Dendritic cell treated with granulocyte-macrophage colony-stimulating factor and Interleukin-4, amounts not matched to agents 40 ng/mL and 50 ng/mL, for 4 days (primary cell): ENCODE measurements around the gene CGREF1.

Source experiments
- H3K27ac Mint-ChIP-seq: one replicate; pipeline ENCODE4 v1.8.0; 2022; ENCODE audit warnings: mild to moderate bottlenecking, mixed read lengths
- H3K27me3 Mint-ChIP-seq: one replicate; pipeline ENCODE4 v1.8.0; 2022; ENCODE audit warnings: mild to moderate bottlenecking, mixed read lengths
- H3K36me3 Mint-ChIP-seq: one replicate; pipeline ENCODE4 v1.8.0; 2022; ENCODE audit warnings: low read depth, mixed read lengths
- H3K4me1 Mint-ChIP-seq: one replicate; pipeline ENCODE4 v1.8.0; 2022; ENCODE audit warnings: low read depth, mixed read lengths
- H3K4me3 Mint-ChIP-seq: one replicate; pipeline ENCODE4 v1.8.0; 2022; ENCODE audit warnings: mild to moderate bottlenecking, moderate library complexity, mixed read lengths
- H3K9me3 Mint-ChIP-seq: one replicate; pipeline ENCODE4 v1.8.0; 2022; ENCODE audit warnings: mixed read lengths
- intact Hi-C: fragments of 100-400 bp; cut with micrococcal nuclease; formaldehyde crosslinking; loops from one replicate; pipeline ENCODE4 v1.15.0; 2022

The CGREF1 gene

DNA sequence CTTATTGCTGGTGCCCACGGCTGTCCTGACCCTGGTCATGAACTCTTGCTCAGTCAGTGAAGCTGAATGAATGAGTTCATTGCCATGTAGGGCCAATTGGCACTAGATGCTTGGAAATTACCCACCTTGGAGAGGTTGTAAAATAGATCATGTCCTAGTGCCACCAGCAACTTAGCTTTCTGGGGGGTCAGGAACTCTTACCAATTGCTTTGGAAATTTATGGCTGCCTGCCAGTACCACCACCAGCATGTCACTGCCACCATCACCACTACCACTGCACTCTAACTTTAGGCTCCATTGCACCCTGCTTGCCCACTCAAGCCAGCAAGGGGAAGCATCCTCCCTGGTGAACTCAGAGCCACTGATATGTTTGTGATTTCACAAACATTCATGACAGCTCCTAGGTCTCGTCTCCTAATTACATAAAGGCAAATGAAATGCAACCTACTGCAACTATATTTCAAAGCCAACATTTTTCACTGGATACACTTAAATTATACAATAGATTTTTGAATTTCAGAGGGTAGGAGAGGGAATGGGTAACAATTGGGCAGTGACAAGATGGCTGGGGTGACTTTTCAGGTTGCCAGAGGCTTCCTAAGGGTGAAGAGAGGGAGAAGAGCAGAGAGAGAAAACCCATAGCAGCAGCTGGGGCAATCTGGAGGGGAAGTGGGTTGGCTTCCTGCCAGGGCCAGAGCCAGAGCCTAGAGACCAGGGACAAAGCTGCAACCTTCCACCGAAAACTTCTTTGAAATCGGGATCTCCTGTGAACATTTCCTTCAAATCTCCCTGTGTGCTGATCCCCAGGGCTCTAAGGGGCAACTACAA is 44.0 kb downstream of the CGREF1 start:
- peaks cover 71% of the 10 kb centered on the region for H3K4me1 Mint-ChIP-seq
- peak overlapping the region; percentile 60 for H3K27ac Mint-ChIP-seq
- H3K9me3 Mint-ChIP-seq: no peaks in the 10 kb centered on the region
- no peak overlapping the region for H3K4me3 Mint-ChIP-seq
- intact Hi-C loops: loop anchor here (5.0 kb wide), 1 partner anchor 43 kb away; the partner anchor contains the start of gene TMEM214
- H3K27me3 Mint-ChIP-seq: peaks cover 9% of the 10 kb centered on the region
- H3K36me3 Mint-ChIP-seq: peaks cover 8% of the 10 kb centered on the region

DNA sequence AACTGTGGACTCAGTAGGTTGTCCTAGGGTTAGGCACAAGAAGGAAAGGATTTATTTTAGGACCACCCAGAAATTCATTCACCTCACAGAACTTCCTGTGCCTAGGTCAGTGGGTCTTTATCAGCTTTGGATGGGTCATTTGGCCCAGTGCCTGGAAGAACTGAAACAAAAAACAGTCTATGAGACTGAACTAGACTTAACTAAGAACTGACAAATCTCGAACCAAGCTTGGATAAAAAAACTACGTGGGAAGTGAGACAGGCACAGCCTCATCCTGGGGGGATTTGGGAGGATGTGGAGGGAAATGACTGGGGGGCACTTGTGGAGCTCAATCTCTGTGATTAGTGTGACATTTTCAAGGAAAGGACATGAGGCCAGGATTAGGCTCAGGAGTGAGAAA is 45.1 kb downstream of the CGREF1 start:
- intact Hi-C loops: loop anchor here (5.0 kb wide), 1 partner anchor 41 kb away; the partner anchor contains the start of gene TMEM214

DNA sequence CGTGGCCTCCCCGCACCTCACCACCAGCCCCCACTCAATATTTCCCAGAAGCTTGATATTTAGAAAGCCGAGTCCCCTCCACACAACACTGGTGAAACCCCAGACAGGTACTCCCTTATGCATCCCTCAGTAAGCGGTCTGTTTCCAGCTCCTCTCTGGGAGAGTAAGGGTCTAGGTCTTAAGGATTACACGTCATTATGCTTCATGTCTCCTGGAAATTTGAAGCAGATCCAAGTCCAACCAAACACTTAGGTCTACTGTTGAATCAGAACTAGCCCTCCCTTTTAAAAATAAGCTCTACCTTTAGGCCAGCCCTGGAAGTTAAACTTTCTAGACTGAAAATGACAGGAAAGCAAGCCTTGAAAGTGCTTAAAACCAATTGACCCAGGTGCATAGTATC is 46.0 kb downstream of the CGREF1 start:
- intact Hi-C loops: loop anchor here (5.0 kb wide), 1 partner anchor 41 kb away; the partner anchor contains the start of gene TMEM214

More for the DNA sequence above, 45.1 kb downstream of the CGREF1 start:
- no peak overlapping the region for H3K4me3 Mint-ChIP-seq
- no peaks in the 10 kb centered on the region for H3K9me3 Mint-ChIP-seq
- H3K27ac Mint-ChIP-seq: peak overlapping the region; percentile 55
- H3K4me1 Mint-ChIP-seq: peaks cover 79% of the 10 kb centered on the region
- peaks cover 20% of the 10 kb centered on the region for H3K36me3 Mint-ChIP-seq
- peaks cover 9% of the 10 kb centered on the region for H3K27me3 Mint-ChIP-seq

DNA sequence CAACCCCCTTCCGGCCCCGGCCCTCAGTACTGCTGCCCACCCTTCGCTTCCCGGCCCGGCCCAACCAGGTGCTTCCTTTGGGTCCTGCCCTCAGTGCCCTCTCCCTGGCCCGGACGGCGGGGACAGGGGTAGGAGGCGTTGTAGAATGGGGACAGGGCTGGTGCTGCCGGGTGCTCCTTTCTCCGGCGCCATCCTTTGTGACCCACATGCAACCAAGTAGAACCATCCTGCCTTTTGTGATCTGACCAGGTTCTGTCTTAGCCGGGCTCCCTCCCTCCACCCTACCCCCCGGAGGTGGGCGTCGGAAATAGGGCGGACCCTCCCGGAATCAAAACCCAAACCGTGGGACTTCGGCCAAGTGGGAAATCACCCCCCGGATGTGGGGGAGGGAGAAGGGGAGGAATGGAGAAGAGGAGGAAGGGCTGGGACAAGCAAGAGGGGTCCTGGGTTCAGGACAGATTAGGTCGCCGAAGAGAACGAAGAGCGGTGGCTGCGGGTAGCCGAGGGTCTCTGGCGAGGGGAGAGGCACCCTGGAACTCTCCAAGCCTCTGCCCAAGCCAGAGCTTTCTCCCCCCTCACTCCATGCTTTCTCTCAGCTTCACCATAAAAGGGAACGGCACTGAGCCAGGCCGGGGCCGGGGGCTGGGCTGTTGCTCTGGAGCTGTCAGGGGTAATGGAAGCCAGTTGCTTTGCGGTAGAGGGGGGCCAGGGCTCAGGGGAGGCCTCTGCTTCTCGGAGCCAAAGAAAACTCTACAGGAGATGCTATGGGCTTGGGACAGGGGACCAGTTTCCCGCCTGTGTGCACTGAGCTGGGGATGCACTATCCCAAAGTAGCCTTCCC is 46.7 kb downstream of the CGREF1 start:
- peak overlapping the region; percentile 86 for H3K27ac Mint-ChIP-seq
- no peaks in the 10 kb centered on the region for H3K9me3 Mint-ChIP-seq
- H3K4me3 Mint-ChIP-seq: peak overlapping the region; percentile 78
- intact Hi-C loops: loop anchor here (1.0 to 5.0 kb wide), 2 partner anchors 9 to 40 kb away; partner anchors contain the start of gene TMEM214
- peaks cover 4% of the 10 kb centered on the region for H3K27me3 Mint-ChIP-seq
- peaks cover 74% of the 10 kb centered on the region for H3K4me1 Mint-ChIP-seq
- H3K36me3 Mint-ChIP-seq: peaks cover 36% of the 10 kb centered on the region

More for the DNA sequence above, 46.0 kb downstream of the CGREF1 start:
- Mint-ChIP-seq H3K4me3 (no peak overlapping the region), H3K27ac (peak overlapping the region; percentile 86), H3K9me3 (no peaks in the 10 kb centered on the region), H3K27me3 (peaks cover 6% of the 10 kb centered on the region), H3K36me3 (peaks cover 28% of the 10 kb centered on the region), H3K4me1 (peaks cover 81% of the 10 kb centered on the region)

DNA sequence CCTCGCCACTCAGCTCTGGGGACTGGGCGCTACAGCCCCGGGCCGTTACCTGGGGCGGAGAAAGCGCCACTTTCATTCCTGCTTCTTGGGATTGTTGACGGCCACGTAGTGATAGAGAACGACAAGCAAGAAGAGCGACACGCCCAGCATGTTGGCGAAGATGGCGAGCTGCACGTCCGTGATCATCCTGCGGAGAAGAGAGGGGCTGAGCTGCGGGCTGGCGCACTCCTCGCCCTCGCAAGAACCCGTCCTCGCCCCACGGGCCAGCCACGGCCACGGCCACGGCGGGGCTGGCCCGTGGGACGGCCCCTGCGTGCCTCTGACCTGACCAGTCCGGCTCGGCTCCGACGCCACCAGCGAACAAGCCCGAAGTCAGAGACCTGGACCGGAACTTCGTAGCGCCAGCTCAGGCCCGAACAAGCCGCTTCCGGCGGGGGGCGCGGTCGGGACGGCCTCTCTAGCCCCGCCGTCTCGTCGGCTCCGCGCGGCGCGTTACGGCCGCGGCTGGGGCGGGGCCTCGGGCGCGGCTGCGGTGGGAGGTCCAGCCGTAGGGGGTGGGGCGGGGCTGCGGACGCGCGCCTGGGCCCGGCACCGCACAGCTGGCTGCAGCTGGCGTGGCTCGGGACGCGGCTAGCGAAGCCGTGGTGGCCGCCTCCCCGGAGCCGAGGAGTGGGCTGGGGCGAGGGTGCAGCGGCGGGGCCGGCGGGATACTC is 47.5 kb downstream of the CGREF1 start, which contains the start of gene OST4:
OST4 (minus strand) TSS at position 378 of the 713 bp plus-strand sequence.
- intact Hi-C loops: loop anchor here (1.0 to 5.0 kb wide), 2 partner anchors 10 to 39 kb away; partner anchors contain the start of gene TMEM214
- no peaks in the 10 kb centered on the region for H3K9me3 Mint-ChIP-seq
- peaks cover 43% of the 10 kb centered on the region for H3K36me3 Mint-ChIP-seq
- H3K27ac Mint-ChIP-seq: peak within 1 kb of the TSS; percentile 86
- no peaks in the 10 kb centered on the region for H3K27me3 Mint-ChIP-seq
- H3K4me1 Mint-ChIP-seq: peaks cover 70% of the 10 kb centered on the region
- peak within 1 kb of the TSS; percentile 91 for H3K4me3 Mint-ChIP-seq

DNA sequence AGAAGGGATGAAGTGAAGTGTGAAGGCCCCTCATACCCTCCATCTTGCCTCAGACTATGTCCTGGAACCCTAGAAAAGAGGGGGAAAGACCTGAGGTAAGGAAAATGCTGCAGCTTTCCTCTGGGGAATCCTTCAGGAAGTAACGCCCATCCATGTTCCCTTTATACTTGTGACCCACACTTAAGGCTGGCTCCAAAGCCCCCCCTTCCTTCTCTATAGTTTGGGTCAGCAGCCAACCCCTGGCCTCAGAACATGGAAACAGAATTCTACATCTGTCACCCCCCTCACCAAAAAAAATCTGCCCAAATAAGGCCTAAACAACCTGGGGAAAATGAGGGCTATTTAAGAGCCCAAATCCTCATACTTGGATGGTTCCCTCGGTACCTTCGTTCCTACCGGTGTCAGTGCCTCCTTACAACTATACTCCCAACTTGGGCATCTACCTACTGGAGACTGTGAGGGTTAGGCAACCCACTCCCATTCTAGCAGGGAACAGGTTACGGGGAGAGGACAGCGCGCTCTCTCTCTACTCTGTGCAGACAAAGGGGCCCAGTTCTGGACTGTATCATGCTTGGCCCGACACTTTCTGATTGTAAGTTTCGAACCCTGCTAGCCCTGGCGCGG is 48.2 kb downstream of the CGREF1 start:
- Mint-ChIP-seq H3K4me1 (peaks cover 64% of the 10 kb centered on the region), H3K27me3 (no peaks in the 10 kb centered on the region), H3K4me3 (peak overlapping the region; percentile 91), H3K36me3 (peaks cover 49% of the 10 kb centered on the region), H3K9me3 (no peaks in the 10 kb centered on the region), H3K27ac (peak overlapping the region; percentile 86)
- intact Hi-C loops: loop anchor here (1.0 to 5.0 kb wide), 2 partner anchors 11 to 38 kb away; partner anchors contain the start of gene TMEM214

DNA sequence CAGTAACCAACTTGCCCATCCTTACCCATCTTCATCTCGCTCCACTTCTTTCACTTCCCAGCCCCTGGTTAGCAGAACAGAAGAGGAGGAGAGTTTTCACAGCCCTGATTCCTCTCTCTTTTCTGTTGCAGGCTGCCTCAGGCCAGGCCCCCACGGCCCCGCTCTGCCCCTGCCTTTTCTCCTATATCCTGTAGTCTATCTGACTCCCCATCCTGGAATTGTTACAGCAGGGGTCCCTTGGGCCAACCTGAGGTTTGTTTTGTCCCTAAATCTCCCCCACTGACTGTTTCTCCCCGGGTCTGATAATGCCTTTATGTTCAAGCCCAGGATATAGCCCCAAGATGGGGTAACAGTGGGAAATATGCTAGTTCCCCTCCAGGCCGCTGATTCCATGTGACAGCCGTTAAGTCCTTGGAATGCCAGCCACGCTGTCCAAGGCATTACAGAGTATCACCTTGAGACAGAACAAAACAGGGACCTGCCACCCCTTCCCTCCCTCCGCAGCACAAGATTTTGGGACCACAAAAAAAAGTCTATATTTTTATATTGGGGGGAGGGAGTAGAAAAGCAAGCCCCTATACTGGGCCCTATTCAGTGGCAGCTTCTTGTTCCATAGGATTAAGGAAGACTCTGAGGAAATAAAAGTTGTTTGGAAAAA is 48.8 kb downstream of the CGREF1 start:
- Mint-ChIP-seq H3K4me1 (peaks cover 59% of the 10 kb centered on the region), H3K27me3 (no peaks in the 10 kb centered on the region), H3K27ac (peak overlapping the region; percentile 45), H3K36me3 (peaks cover 56% of the 10 kb centered on the region), H3K9me3 (no peaks in the 10 kb centered on the region), H3K4me3 (peak overlapping the region; percentile 91)
- intact Hi-C loops: loop anchor here (5.0 kb wide), 1 partner anchor 38 kb away; the partner anchor contains the start of gene TMEM214

DNA sequence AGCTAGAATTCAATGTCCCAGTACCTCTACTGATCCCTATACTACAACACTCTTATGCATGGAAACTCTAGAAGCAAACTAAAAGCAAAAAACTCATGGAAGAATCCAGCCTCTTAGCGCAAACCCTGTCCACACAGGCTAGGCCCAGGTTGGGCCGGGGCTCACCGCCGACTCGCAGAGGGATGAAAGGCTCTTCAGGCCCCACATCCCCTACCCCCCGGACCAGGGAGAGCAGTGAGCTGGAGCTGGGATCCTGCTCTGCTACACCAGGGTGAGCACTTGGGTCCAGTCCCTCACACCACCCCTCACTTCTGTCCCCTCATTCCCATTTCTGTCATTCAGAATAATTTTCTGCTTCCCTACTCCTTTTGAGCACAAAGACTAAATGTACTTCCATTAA is 49.5 kb downstream of the CGREF1 start:
- H3K27ac Mint-ChIP-seq: no peak overlapping the region
- H3K4me3 Mint-ChIP-seq: no peak overlapping the region
- no peaks in the 10 kb centered on the region for H3K27me3 Mint-ChIP-seq
- intact Hi-C loops: no loop called here
- no peaks in the 10 kb centered on the region for H3K9me3 Mint-ChIP-seq
- H3K36me3 Mint-ChIP-seq: peaks cover 63% of the 10 kb centered on the region
- peaks cover 52% of the 10 kb centered on the region for H3K4me1 Mint-ChIP-seq

DNA sequence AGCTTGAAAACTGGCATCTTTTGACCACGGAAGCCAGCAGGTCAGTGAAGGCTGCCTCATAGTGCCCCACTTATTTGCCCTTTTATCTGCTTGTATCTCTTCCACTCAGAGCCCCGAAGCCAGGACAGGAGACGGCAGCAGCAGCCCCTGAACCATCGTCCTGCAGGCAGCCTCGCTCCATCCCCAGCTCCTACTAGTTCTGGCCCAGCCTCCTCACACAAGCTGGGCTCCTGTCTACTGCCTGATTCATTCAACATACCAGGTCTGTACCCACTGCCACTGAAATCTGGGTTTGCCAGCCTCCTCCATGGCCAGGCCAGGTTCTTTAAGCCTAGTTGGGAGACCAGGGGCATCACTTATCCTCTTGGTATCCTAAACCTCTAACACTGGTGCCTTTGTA is 51.5 kb downstream of the CGREF1 start:
- Mint-ChIP-seq H3K4me1 (peaks cover 53% of the 10 kb centered on the region), H3K36me3 (peaks cover 81% of the 10 kb centered on the region), H3K27ac (no peak overlapping the region)

DNA sequence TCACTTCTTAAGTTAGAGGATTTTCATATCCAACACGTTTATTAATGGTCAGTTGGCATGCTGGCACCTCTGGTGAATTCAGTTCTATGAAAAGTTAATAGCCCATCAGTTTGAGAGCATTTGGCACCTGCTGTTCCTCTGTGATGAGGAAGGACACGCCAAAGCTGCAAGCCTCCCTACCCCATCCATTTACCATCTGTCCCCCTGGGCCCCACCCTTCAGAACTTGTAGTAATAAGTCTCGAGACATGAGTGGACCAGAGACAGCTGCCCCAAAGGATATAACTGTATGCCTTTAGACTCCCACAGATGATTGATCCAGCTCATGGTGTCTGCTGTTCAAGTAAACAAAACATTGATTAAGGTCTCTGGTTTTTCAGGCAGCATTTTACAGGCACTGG is 53.8 kb downstream of the CGREF1 start:
- Mint-ChIP-seq H3K36me3 (peaks cover 81% of the 10 kb centered on the region), H3K4me3 (no peak overlapping the region), H3K4me1 (peaks cover 53% of the 10 kb centered on the region)

More for the DNA sequence above, 51.5 kb downstream of the CGREF1 start:
- intact Hi-C loops: no loop called here
- Mint-ChIP-seq H3K9me3 (no peaks in the 10 kb centered on the region), H3K4me3 (no peak overlapping the region), H3K27me3 (no peaks in the 10 kb centered on the region)

DNA sequence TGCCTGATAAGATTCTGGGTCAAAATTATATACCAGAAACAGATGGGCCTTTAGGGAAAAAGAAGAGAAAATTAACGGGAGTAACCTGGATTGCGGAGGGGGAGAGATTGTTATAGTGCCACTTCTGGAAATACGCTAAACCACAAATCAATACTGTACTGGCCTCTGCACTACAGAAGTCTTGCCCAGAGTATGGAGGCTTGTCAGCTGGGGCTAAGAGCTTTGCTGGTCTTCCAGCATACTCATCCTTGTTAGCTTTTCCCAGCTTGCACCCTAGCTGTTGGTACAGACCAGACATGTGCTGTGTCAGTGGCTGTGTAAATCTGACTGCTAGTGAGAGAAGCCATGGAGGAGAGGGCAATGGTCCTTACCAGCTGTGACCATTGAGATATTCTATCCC is 58.6 kb downstream of the CGREF1 start:
- Mint-ChIP-seq H3K4me3 (no peak overlapping the region), H3K4me1 (peaks cover 39% of the 10 kb centered on the region), H3K27ac (no peak overlapping the region), H3K27me3 (no peaks in the 10 kb centered on the region), H3K36me3 (peaks cover 80% of the 10 kb centered on the region), H3K9me3 (no peaks in the 10 kb centered on the region)
- intact Hi-C loops: no loop called here

More for the DNA sequence above, 53.8 kb downstream of the CGREF1 start:
- Mint-ChIP-seq H3K9me3 (no peaks in the 10 kb centered on the region), H3K27ac (no peak overlapping the region), H3K27me3 (no peaks in the 10 kb centered on the region)
- intact Hi-C loops: no loop called here

DNA sequence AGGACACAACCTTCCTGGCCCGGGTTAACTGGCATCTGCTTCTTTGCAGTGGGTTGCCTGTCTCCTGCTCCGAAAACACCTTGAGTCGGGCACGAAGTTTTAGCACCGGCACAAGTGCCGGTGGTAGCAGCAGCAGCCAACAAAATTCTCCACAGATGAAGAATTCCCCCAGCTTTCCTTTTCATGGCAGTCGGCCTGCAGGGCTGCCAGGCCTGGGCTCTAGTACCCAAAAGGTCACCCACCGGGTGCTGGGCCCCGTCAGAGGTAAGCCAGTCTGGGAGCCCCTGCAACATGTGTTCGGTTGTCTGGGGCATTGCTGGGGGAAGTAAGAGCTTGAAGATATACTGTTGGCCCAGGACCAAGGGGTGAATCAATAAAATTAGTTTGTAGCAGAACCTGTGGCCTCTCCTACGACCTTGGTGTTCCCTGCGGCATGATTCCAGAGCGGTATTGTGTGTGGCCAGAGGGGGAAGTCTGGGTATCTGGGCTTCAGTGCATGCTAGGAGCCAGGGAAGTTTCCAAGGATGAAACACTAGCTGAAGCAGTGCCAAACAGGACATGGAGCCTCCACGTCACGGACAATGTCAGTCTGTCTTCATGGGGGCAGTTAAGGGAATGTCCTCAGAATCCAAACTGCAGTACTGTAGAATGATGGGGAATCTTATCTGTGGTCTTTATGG is 59.6 kb downstream of the CGREF1 start:
- no peaks in the 10 kb centered on the region for H3K27me3 Mint-ChIP-seq
- peaks cover 80% of the 10 kb centered on the region for H3K36me3 Mint-ChIP-seq
- H3K4me1 Mint-ChIP-seq: peaks cover 38% of the 10 kb centered on the region
- no peak overlapping the region for H3K4me3 Mint-ChIP-seq
- intact Hi-C loops: no loop called here
- H3K27ac Mint-ChIP-seq: no peak overlapping the region
- H3K9me3 Mint-ChIP-seq: no peaks in the 10 kb centered on the region
